Kidney glomerular epithelial cell (primary cell): ENCODE data around the gene SELENON.
"Not testable (repeated sequence)": the region's sequence is repeated elsewhere in the genome, so short reads cannot be mapped to it uniquely, and the experiment has no call there.

Experiments used
- DNase-seq: peaks from one replicate; lab custom pipeline; 2025; lab: John Stamatoyannopoulos, UW

The SELENON gene

DNA sequence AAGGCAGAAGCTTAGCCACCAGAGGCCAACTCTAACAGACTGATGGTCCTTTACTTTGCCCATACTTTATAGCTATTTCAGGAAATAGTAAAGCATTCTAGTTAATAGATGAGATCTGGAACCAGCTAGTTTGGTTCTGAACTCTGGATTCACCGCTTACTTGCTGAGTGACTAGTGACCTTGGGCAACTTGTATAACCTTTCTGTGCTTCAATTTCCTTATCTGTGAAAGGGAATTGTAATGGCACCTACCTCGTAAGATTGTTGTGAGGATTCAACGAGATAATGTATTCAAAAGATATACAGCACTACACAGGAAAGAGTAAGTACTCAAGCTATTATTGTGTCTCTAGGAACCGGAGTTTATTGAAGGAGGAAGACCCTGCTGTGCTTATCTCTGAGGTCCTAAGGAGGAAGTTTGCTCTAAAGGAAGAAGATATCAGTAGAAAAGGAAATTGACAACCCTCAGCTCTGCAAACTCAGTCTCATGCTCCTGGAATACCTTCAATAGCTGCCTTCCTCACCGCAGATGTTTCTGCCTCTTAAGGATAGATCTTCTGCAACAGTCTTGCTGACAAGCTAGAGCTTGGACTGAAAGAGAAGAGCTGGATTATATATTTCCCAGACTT, 31.7 kb downstream of the SELENON start:
- no peak for DNase-seq

DNA sequence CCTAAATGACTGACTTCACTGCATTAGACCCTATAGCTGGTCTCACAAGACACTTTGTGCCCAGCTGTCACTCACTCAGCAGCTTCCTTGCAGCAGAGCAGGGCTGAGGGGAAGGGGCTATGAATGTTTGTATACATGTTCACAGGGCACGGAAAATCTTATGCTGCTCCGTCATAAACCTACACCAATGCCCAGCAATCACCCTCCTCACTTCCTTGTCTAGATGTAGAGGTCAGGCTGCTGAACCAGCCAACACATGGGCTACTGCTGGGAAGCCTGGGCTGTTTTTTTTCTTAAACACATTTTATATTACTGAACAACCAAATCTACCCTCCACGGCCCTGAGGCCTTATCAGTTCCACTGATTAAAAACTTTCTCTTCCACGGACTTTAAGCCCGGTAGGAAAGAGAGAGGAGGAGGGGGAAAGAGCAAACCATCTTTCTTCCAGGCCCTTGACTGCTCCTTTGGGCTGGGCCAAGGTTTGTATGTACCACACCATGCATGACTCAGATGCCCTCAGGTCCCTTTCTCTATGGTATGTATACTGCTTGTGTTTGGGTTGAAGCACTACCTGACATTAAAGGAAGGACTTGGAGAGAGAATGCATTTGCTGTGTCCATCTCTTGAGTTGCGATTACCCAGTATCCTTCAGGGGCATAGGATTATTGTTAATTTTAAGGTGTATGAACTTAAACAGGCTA, 32.5 kb downstream of the SELENON start:
- DNase-seq, result no peak

DNA sequence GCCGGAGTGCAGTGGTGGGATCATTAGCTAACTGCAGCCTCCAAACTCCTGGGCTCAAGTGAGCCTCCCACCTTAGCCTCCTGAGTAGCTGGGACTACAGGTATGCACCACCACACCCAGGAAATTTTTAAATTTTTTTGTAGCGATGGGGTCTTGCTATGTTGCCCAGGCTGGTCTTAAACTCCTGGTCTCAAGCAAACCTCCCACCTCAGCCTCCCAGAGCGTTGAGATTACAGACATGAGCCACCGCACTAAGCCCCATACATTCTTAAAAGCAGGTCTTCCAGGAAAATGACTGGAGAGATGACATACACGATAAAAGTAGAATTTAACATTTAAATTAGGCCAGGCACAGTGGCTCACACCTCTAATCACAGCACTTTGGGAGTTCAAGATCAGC, 33.2 kb downstream of the SELENON start:
- DNase-seq, result no peak

DNA sequence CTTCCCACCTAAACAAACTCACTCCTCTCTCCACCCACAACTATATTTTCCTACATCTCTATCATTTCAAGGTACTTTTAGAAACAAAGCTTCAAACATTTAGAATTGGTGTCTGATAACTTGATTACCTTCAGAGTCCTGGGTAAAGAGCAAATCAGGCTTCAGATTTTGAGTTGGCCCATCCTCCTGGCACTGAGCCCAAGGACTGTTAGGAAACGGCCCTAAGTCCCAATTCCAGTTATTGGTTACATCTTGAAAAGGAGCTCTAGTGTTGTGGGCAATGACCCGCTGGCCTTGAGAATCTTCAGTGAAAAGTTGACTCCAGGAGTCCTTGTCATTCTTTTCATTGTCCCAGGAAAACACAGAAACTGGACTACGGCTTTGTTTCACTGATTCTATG, 34.9 kb downstream of the SELENON start:
- no peak for DNase-seq

DNA sequence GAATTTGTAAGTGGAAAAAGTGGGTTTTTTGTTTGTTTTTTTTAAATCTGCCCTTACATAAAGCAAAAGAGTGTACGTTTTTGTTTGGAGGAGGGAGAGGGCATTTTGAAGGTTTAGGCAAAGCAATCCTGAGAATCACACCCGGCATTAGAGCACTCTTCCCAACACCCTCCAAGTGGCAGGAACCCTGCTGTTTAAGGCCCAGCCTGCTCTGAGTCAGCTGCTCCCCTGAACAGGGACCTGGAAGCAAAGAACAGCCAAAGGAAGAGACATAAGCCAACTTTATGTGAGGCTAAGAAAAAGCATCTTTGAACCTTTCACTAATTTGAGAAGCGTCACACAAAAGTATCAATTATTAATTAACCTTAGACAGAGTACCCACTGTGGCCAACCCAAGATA, 36.7 kb downstream of the SELENON start:
- no peak for DNase-seq

DNA sequence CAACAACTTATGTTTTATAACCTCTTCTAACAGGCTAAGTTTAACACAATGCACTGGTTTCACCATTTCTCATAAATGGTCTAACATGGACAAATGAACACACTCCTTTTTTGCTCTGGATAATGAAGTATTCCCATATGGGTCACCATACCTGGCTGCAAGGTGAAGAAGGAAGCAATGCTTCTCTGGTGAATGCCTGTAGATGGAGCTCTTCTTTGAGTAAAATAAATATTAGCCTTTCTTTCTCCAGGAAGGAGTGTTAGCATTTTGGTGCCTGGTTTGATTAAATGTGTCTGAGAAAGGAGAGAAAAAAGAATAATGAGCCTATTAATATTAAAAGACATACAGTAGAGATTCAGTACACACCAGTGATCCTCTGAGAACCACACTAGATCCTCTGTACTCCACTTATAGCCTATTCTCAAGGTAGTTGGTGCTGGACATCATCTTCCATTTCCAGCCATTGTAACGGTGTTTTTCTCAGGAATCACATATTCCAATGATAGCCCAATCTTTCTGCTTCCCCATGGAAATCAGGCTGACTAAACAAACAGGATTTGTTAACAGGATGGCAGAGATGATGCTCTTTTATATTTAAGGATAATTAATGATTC, 37.4 kb downstream of the SELENON start:
- peak; percentile 61 for DNase-seq

DNA sequence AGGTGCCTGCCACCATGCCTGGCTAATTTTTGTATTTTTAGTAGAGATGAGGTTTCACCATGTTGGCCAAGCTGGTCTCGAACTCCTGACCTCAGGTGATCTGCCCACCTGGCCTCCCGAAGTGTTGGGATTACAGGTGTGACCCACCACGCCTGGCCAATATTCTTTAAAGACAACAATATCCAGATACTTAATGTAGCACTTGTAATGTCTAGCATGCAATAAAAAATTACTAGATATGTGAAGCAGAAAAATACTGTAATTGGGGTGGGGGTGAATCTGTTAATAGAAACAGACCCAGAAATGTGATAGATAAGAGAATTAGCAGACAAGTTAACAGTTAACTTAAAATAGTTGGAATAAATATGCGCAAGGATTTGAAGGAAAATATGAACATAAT, 39.8 kb downstream of the SELENON start:
- DNase-seq, result not testable (repeated sequence)

DNA sequence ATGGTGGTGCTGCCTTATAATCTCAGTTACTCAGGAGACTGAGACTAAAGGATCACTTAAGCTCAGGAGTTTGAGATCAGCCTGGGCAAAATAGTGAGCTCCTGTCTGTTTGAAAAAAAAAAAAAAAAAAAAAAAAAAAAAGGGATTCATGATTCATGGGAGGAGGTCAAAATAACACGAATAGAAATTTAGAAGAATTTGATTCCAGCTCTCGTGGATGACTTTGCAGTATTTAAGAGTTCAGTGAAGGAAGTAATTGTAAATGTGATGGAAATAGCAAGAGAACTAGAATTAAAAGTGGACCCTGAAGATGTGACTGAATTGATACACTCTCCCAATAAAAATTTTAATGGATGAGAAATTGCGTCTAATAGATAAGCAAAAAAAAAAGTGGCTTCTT, 43.5 kb downstream of the SELENON start:
- DNase-seq, result no peak

DNA sequence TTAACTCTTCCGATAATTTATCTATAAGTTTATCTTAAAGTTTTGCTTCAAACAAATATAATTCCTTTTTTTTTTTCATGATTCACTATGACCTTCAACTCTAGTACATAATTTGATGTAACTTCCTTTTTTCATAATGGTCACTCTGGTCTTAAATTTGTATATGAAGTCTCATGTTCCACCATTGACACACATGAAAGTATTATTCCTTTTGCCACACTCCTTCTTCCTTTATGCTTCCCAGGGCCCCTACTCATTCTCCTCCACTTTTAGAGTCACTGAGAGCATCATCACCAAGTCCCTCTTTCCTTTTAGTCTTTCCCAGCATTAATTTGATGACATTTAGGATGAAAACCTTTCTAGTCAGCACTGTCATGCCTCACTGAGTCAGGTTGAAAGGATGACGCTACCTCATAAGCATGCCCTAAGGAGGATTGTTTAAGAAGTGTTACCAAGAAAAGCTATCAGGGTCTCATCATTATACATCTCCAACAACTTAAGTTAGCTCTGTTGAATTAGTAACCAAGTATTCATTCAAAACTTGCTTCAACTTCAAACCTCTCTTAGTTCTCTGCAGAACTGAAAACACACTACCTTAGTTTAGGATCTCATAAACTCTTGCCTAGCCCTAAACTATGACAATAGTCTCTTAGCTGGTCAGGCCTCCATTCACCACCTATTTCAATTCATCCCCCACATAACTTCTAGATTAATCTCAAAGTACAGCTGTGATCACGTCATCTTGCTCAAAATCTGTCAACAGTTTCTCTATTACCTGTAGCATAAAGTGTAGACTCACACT, 44.7 kb downstream of the SELENON start:
- DNase-seq, result peak; percentile 70

DNA sequence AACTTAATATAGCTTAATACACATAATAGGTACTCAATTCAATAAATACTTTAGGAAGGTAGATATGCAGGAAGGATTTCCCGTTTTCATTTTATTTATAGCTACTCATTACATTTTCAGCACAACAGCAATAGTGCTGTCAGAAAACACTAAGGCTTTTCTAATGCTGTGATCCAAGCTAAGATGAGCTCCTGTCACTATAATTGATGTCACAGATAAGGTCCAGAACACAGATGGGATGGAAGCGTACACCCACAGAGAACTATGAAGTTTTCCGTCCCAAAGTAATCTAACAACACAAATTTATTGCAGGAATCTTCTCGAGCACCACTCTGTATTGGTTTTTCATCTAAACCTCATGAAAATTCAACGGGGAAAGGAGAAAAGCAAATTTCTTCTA, 45.7 kb downstream of the SELENON start:
- DNase-seq, result no peak

DNA sequence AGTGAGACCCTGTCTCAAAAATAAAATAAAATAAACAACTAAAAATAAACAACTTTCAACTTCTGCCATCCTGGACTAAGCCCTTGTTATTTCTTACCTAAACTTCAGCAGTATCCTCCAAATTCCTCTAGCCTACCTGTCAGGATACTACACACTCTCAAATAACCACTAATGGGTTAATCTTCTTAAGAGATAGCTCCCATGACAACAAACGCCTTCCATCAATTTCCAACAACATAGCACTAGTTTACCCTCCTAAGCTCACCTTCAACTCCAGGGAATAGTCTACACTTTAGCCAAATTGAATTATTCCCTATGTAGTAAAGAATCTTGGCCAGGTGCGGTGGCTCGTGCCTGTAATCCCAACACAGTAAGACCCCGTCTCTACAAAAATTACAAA, 47.9 kb downstream of the SELENON start:
- DNase-seq, result no peak

DNA sequence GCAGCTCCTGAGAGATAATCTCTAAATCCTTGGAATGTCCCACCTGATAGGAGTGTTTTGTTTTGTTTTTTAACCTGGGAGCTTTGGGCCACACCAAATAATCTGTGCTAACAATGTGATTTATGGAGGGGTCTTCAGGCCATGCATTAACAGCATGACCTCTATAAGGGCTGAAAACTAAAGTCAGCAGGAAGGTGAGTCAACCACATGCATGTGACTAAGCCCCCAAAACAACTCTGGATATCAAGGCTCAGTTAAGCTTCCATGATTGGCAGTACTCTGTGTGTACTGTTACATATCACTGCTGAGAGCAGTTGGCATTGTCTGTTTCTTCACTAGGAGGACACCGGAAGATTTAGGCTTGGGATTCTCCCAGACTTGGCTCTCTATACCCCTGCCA, 48.5 kb downstream of the SELENON start:
- no peak for DNase-seq

DNA sequence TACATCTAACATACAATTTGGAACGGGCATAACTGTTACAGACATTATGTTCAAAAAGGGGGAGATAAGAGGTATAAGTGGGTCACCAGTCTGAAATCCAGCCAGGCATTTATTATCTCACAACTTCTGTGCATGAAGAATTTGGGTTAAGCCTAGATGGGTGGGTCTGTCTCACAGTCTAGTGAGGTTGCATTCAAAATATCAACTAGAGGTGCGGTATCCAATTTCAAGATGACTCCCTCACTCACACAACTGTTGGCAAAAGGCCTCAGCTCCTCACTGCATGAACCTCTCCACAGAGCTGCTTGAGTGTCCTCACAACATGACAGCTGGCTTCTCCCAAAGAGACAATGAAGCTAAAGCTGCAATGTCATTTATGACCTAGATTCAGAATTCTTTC, 54.6 kb downstream of the SELENON start:
- DNase-seq, result no peak

DNA sequence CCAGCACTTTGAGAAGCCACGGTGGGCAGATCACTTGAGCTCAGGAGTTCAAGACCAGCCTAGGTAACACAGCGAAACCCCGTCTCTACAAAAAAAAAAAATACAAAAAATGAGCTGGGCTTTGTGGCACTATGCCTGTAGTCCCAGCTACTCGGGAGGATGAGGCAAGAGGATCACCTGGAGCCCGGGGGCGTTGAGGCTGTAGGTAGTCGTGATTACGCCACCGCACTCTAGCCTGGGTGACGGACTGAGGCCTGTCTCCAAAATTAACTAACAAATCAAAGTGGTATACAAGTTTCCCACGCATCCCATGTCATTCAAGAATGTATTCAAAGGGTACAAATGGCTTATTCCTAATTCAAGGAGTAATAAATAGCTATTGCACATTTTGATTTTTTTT, 56.9 kb downstream of the SELENON start:
- no peak for DNase-seq

DNA sequence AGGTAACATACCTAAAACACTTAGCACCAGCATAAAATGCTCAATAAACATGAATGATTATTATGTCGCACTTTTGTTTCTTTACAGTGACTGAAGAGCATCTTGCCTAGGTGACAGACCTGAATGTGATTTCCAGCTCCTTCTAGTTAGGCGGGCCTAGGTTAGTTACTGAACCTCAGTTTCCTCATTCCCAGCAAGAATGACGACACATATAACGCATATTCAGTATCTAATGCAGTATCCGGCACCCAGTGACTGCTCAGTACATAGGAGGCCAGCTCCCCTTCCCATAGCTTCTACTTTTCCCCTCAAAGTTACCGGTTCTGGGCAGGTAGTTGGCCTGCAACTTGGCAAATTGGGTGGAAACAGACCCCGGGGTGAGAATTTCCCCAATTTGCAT, 58.5 kb downstream of the SELENON start:
- no peak for DNase-seq

DNA sequence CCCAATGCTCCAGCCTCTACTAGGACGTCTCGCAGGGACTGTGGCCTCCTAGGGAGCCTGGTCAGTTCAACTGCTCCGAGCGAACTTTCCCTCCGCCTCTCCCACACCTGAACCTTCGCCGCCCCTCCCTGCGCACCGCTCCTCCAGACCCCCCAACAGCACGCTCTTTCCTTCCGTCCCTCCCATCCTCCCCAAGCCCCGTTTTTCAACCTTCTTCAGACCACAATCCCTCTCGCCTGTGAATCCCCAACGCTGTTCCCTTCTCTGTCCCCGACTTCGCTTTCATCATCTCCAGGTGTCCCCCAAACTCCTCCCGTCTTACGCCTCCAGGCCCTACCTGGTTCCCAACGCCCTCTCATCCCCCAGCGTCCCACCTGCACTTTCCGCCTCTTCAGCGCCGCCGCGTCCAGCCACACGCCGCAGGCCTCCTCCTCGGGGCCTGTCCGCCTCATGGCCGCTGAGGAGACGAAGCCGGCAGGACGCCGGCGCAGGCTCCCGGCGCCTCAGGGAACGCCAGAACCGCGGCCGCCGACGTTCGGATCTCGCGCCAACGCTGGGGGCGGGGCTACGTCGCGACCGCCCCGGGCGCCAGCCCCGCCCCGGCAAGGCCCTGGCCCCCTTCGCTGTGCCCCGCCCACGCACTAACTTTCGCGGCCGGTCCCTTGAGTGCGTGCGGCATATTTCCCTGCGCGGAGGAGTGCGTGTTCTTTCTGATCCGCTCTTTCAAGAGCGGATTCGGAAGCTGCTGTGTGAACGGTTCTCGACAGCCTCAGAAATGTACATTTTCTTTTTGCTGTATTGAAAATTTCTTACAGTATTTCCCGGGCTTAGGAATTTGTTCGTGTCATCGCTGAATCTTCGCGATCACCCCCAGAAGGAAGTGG, 59.2 kb downstream of the SELENON start, which contains the start of gene AUNIP:
Gene AUNIP, minus strand, starts transcription at position 552 of the 884 bp plus-strand sequence. Its CDS starts 100 bp downstream, at position 452.
- DNase-seq, result peak; percentile 81

DNA sequence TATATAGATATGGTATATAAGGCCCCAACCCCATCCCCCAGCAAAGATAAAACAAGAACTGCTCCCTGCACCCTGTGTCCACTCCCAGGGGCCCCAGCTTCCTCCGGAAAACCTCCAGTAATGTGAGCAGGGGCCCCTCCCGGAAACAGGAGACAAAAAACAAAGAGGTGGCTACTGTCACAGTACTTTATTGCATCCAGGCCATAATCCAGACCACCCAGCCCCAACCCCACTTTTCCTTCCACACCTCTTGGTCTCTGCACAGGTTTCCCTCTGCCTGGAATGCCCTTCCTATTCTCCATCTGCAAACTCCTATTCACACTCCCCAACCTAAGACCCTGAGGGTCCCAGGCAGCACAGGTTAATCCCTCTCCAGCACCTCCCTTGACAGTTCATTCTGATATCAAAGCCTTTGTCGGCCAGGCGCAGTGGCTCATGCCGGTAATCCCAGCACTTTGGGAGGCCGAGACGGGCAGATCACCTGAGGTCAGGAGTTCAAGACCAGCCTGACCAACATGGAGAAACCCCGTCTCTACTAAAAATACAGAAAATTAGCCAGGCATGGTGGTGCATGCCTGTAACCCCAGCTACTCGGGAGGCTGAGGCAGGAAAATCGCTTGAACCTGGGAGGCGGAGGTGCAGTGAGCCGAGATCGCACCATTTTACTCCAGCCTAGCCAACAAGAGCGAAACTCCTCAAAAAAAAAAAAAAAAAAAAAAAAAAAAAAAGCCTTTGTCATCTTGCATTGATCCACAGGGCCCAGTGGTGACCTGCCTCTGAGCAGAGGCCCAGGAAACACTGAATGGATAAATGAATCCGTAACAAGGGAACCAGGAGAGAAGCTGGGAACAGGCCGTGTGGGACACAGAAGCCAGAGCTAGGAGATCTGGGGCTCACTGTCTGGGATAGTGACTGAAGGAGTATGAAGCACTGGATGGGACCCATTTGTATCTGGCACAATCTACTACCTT, 61.6 kb downstream of the SELENON start:
- DNase-seq, result no peak

DNA sequence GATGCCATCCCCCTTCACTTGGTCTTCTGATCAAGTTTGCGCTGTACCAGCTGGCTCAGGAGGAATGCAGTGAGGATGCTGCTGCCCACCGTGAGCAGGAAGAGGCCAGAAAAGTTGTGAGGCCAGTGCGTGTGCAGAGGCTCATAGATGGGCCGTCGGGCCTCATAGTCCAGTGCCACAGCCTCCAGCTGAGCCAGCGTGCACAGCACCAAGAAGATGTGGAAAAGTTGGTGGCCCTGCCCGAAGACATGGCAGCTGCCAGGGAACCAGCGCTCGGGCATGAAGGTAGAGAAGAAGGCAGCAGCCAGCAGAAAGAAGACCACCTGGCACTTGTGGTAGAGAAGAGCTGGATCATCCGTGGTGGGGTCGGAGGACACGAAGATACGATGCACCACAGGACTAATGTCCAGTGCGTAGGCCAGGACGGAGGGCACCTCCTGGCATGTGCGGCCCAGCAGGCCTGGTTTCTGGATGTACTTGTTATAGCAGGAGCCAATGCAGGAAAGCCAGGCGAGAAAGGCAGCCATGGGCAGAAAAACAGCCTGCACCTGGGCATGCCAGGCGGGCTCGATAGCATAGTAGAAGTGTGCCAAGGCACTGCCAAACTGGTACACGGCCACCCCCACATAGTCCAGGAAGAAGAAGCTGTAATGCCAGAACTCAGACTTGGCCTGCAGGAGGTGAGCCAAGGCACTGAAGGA, 62.9 kb downstream of the SELENON start:
- DNase-seq, result no peak

DNA sequence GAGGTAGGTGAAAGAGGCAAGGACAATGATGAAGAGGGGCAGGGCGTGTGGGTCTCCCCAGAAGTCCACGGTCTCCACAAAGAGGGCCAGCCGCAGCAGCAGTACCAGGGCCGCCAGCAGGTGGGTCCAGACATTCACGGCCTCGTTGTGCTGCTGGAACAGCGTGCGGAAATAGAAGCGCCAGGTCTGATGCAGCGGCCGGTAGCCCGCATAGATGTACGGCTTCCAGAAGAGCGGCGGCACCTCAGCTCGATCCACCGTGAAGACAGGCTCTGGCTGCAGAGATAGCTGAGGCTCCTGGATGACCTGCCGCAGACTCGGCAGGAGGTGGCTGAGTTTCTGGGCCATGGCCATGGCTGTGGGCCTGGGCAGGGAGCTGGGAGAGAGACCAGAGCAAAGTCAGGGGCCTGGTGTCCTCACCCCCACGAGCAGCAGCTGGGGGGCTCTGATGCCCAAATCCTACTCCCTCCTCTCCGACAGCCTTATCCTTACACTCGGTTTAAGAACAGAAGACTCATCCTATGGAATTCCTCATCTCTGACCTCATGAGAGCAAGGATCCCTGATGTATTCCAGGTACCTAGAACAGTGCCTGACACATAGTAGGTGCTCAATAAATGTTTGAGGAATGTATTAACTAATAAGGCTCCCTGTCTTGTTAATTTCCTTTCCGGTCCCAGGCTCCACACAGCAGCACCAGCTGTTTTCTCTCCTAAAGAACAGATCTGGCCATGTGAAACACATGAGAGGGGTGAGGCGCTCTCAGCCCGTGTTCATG, 63.7 kb downstream of the SELENON start:
- DNase-seq, result no peak
